Ovary (tissue), 9 donors: ENCODE measurements around the gene SRL. TPM values are rescaled to one million over a fixed set of nuclear protein-coding genes. Genes with fewer than 3 reads are reported as not detected.

Experiments used
- DNase-seq, 5 donors: peaks; one replicate each; pipeline ENCODE4 v3.0.0-alpha.2; 2019 to 2020
- H3K27ac ChIP-seq, 2 donors: fragments of 200-600 bp; one replicate each; pipeline versions ENCODE4 v1.5.1 to v1.8.0; 2019 to 2022
- H3K27me3 ChIP-seq: fragments of 200-600 bp; one replicate; pipeline ENCODE4 v1.8.0; 2022
- H3K36me3 ChIP-seq: fragments of 200-600 bp; sonication (generic); one replicate; pipeline ENCODE4 v1.5.1; 2019
- H3K4me1 ChIP-seq: one replicate; pipeline ENCODE4 v1.8.1; 2013; ENCODE audit warnings: mild to moderate bottlenecking, moderate library complexity; ENCODE audit not compliant: insufficient read depth
- H3K4me3 ChIP-seq: fragments of 200-600 bp; sonication (generic); one replicate; pipeline ENCODE4 v1.5.1; 2017
- H3K9me3 ChIP-seq, 2 donors: fragments of 200-600 bp in 1 of 2; sonication (generic) in 1 of 2; one replicate each; pipeline versions ENCODE4 v1.5.1 to v1.8.1; 2013 to 2019; ENCODE audit warnings: mild to moderate bottlenecking in 1 of 2, moderate library complexity in 1 of 2
- CTCF ChIP-seq, 3 donors: fragments of 450-650 bp in 2 of 3; fragments of 200-600 bp in 1 of 3; IDR thresholded peaks; one replicate each; pipeline versions ENCODE4 v1.5.1 to v1.8.0; 2016 to 2022; ENCODE audit warnings: antibody characterized with exemption in 3 of 3, mild to moderate bottlenecking in 1 of 3
- EP300 ChIP-seq: sonication (generic); formaldehyde crosslinking; IDR thresholded peaks from one replicate; pipeline ENCODE4 v1.6.1; 2017; ENCODE audit warnings: antibody characterized with exemption
- POLR2A ChIP-seq: fragments of 450-650 bp; IDR thresholded peaks from one replicate; pipeline ENCODE4 v1.6.1; 2017; ENCODE audit warnings: antibody characterized with exemption, mild to moderate bottlenecking, moderate library complexity
- WGBS, 3 donors: extraction: QIAGEN DNeasy Blood & Tissue Kit in 1 of 3; methylation state at CpG; one replicate each; pipeline versions ENCODE4 v1.1.5 to v1.1.7; 2013 to 2017; 5-methylcytosine and 5-hydroxymethylcytosine counted together
- intact Hi-C, 4 donors: fragments of 100-400 bp; cut with DNase I; formaldehyde crosslinking; loops; one replicate each; pipeline versions ENCODE4 v1.11.0 to v1.15.1; 2022 to 2023
- polyA plus RNA-seq, 2 donors: library from polyadenylated mRNA; stranded (reverse); fragments of 200-250 nt in 1 of 2; fragments of 350-450 nt in 1 of 2; fragmentation: Illumina TruSeq in 1 of 2; extraction: RNeasy Lipid Tissue Mini Kit (QIAGEN cat#74804) in 1 of 2; gene quantifications; one replicate each; pipeline ENCODE4 v1.2.3, GENCODE V29; 2013 to 2014
- total RNA-seq, 7 donors: library from RNA; depleted of rRNA in 2 of 7; stranded (reverse); fragments of >200 nt in 2 of 7; fragmentation: NEBNext Ultra II Directional in 3 of 7; extraction: Animal tissue kit (Norgen Biotek cat#: 25700) in 3 of 7; gene quantifications; one replicate each; pipeline versions ENCODE4 v1.1.0 to v1.2.4, GENCODE V29; 2016 to 2023
- donor health status: DM: no; HTN: no; CAD: no; lungs with moderate emphysema.
- donor health status: DM: no; HTN: no; CAD: no.
- donor health status: Bipolar disorder and iron deficiency.
- donor health status: DM: yes; HTN: yes; CAD: no.
- donor health status: DM: no; HTN: no; CAD: no.
- donor health status: DM: yes; HTN: yes; CAD: no.

Gene SRL
- total and polyA plus RNA-seq, 9 donors, result under 0.01 to 7.5 (median 1.0) TPM

- intact Hi-C loops, result no loop called here
- Histone ChIP-seq H3K27me3 (no peaks in the 10 kb centered on the region), H3K36me3 (no peaks in the 10 kb centered on the region), H3K9me3 (no peaks in the 10 kb centered on the region), H3K4me3 (no peak overlapping the region), H3K27ac (no peak overlapping the region), H3K4me1 (no peaks in the 10 kb centered on the region)
- WGBS, 3 donors, result 79 to 82% (median 79%) methylated on average over 4 of the region's 4 CpGs
- no peak for TF ChIP-seq CTCF (IDR thresholded peaks at IDR 0.05)
- TF ChIP-seq EP300, result no peak
- TF ChIP-seq POLR2A, result no peak
- no peak for DNase-seq
Measured at GRCh38 chr16:4166821-4167220, 75.1 kb downstream of the SRL start.

- no peak overlapping the region for H3K4me3 ChIP-seq
- H3K4me1 ChIP-seq, result no peaks in the 10 kb centered on the region
- H3K27me3 ChIP-seq, result no peaks in the 10 kb centered on the region
- H3K9me3 ChIP-seq, result no peaks in the 10 kb centered on the region
- no peaks in the 10 kb centered on the region for H3K36me3 ChIP-seq
- no peak for DNase-seq
- no peak overlapping the region for H3K27ac ChIP-seq
- intact Hi-C loops, result no loop called here
- TF ChIP-seq CTCF (IDR thresholded peaks at IDR 0.05), result no peak
- no peak for TF ChIP-seq POLR2A
- WGBS, 3 donors, result 78 to 82% (median 79%) methylated on average over 7 of the region's 7 CpGs
Measured at GRCh38 chr16:4160658-4161430, 81.0 kb downstream of the SRL start.

- WGBS, 3 donors, result 92 to 95% (median 93%) methylated on average over 17 of the region's 17 CpGs
- no peaks in the 10 kb centered on the region for H3K4me1 ChIP-seq
Measured at GRCh38 chr16:4159726-4160125, 82.2 kb downstream of the SRL start.

More at GRCh38 chr16:4159726-4160125, 82.2 kb downstream of the SRL start:
- TF ChIP-seq EP300 (no peak), POLR2A (no peak), CTCF (IDR thresholded peaks at IDR 0.05) (no peak)
- no peak overlapping the region for H3K27ac ChIP-seq
- intact Hi-C loops, result no loop called here
- H3K4me3 ChIP-seq, result no peak overlapping the region
- DNase-seq, result no peak
- H3K27me3 ChIP-seq, result no peaks in the 10 kb centered on the region
- no peaks in the 10 kb centered on the region for H3K36me3 ChIP-seq
- H3K9me3 ChIP-seq, result no peaks in the 10 kb centered on the region
